ENCODE measurements around the gene ADAMTS14. TPM values are rescaled to one million over a fixed set of nuclear protein-coding genes. Genes with fewer than 3 reads are reported as not detected.

The ADAMTS14 gene
- polyA plus RNA-seq, 3 donors = 0.05 TPM; not detected in 2

DNA sequence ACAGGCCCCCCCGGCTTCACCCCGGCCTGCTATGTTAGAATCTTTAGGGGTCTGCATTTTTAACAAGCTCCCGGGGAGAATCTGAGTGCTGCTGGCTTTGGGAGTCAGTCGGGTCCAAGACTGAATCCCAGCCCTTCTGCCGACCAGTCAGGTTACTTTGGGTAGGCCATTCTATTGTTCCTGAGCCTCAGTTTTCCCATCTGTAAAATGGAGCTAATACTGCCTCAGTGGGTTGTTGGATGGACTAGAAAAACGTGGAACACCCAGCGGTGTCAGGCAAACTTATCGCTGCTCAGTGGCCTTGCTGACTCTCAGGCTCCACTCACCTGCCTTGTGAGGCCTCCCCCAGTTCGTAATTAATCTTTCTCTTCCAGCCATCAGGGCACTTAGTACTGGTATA is 101.2 kb downstream of the ADAMTS14 start:
- no peaks in the 10 kb centered on the region for H3K79me2 ChIP-seq (ENCODE audit: insufficient read depth, low read length)
- intact Hi-C loops (cut with micrococcal nuclease) = no loop called here

DNA sequence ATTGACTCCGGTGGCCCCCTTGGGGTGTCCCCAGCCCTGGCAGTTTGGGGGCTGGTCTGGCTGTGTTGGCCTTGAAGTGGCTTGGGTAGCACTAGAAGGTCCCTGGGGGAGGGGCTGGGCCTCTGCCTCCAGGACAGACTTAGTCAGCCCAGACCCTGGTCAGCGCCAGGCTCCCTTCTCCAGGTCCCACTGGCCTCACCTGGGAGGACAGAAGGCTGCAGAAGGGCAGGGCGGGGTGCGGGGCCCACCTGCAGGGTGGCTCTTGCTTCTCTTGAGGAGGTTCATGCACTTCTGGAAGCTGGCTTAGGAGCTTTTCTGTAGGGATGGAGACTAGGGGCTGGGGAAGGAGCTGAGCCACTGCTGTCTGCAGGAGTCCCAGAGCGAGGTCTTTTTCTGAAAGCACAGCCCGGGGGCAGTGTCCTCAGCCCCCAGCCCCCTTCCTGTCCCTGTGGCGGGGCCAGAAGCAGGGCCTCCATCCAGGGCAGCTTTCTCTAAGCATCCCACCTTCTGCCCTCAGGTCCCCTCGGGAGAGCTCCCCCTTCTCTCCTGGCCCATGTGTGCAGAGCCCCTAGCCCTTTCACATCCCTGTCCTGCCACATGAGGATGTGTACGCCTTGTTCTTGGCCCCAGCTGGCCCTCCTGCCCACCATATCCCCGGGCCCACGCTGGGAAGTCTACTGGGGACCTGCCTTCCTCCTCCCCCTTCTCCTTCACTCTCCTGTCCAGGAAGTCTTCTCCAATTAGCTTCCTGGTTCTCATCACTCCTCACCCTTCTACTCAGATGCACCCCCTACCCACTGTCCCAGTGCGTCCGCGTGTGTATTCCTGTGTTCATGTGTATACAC is 101.9 kb downstream of the ADAMTS14 start:
- intact Hi-C loops (cut with micrococcal nuclease) = no loop called here
- H3K4me3 Mint-ChIP-seq = no peak overlapping the region
- peaks cover 0 to under 1% of the 10 kb centered on the region in 2 donors for H3K4me1 ChIP-seq (ENCODE audit: control insufficient read depth in 1 of 2, insufficient read depth in 2 of 2, low read length in 2 of 2)
- no peak overlapping the region for H3K4me3 ChIP-seq (replicated peaks in 1 of 3; ENCODE audit: low read depth in 2 of 3, low read length in 3 of 3)
- H3K36me3 ChIP-seq (replicated peaks in 1 of 2; ENCODE audit: control insufficient read depth in 1 of 2, insufficient read depth in 2 of 2, low read length in 2 of 2) = no peaks in the 10 kb centered on the region
- H3K27ac ChIP-seq (ENCODE audit: low read depth in 1 of 2, low read length in 2 of 2) = no peak overlapping the region
- TF ChIP-seq CTCF (IDR thresholded peaks at IDR 0.05) = no peak
- H3K79me2 ChIP-seq (ENCODE audit: insufficient read depth, low read length) = no peaks in the 10 kb centered on the region
- no peaks in the 10 kb centered on the region for H3K9me3 ChIP-seq (replicated peaks in 1 of 2; ENCODE audit: control insufficient read depth in 1 of 2, insufficient read depth in 1 of 2, low read length in 2 of 2)
- 88% methylated on average over 10 of the region's 14 CpGs for WGBS (ENCODE audit: insufficient coverage)
- no peaks in the 10 kb centered on the region for H4K20me1 ChIP-seq (ENCODE audit: insufficient read depth, low read length)
- no peak overlapping the region for H2AFZ ChIP-seq (ENCODE audit: insufficient read depth, low read depth, low read length, poor library complexity, severe bottlenecking)
- no peaks in the 10 kb centered on the region for H3K27me3 ChIP-seq (ENCODE audit: control insufficient read depth in 2 of 2, insufficient read depth in 2 of 2, low read length in 2 of 2)
- no peaks in the 10 kb centered on the region for H3K9me3 Mint-ChIP-seq
- no peak overlapping the region for H3K27ac Mint-ChIP-seq
- H3K27me3 Mint-ChIP-seq (ENCODE audit: low read depth in 3 of 3) = peaks cover 1 to 3% (median 2%) of the 10 kb centered on the region in 3 donors
- no peak overlapping the region for H3K4me2 ChIP-seq (replicated peaks; ENCODE audit: extremely low read depth, low read length, poor library complexity, severe bottlenecking)
- H3K36me3 Mint-ChIP-seq = no peaks in the 10 kb centered on the region
- no peak for DNase-seq
- no peaks in the 10 kb centered on the region for H3K4me1 Mint-ChIP-seq
- no peak overlapping the region for H3K9ac ChIP-seq (ENCODE audit: insufficient read depth, low read length, poor library complexity, severe bottlenecking)

More for the DNA sequence above, 101.2 kb downstream of the ADAMTS14 start:
- Histone ChIP-seq H3K9ac (ENCODE audit: insufficient read depth, low read length, poor library complexity, severe bottlenecking) (no peak overlapping the region), H2AFZ (ENCODE audit: insufficient read depth, low read depth, low read length, poor library complexity, severe bottlenecking) (no peak overlapping the region), H3K36me3 (replicated peaks in 1 of 2; ENCODE audit: control insufficient read depth in 1 of 2, insufficient read depth in 2 of 2, low read length in 2 of 2) (no peaks in the 10 kb centered on the region), H3K9me3 (replicated peaks in 1 of 2; ENCODE audit: control insufficient read depth in 1 of 2, insufficient read depth in 1 of 2, low read length in 2 of 2) (no peaks in the 10 kb centered on the region), H4K20me1 (ENCODE audit: insufficient read depth, low read length) (no peaks in the 10 kb centered on the region), H3K4me3 (replicated peaks in 1 of 3; ENCODE audit: low read depth in 2 of 3, low read length in 3 of 3) (no peak overlapping the region), H3K27me3 (ENCODE audit: control insufficient read depth in 2 of 2, insufficient read depth in 2 of 2, low read length in 2 of 2) (no peaks in the 10 kb centered on the region), H3K4me2 (replicated peaks; ENCODE audit: extremely low read depth, low read length, poor library complexity, severe bottlenecking) (no peak overlapping the region), H3K27ac (ENCODE audit: low read depth in 1 of 2, low read length in 2 of 2) (no peak overlapping the region), H3K4me1 (ENCODE audit: control insufficient read depth in 1 of 2, insufficient read depth in 2 of 2, low read length in 2 of 2) (no peaks in the 10 kb centered on the region)
- Mint-ChIP-seq H3K4me3 (no peak overlapping the region), H3K27me3 (ENCODE audit: low read depth in 3 of 3) (peaks cover 1 to 3% (median 2%) of the 10 kb centered on the region in 3 donors), H3K4me1 (no peaks in the 10 kb centered on the region), H3K36me3 (no peaks in the 10 kb centered on the region), H3K27ac (no peak overlapping the region), H3K9me3 (no peaks in the 10 kb centered on the region)
- no peak for DNase-seq
- TF ChIP-seq CTCF (IDR thresholded peaks at IDR 0.05) = no peak
- WGBS (ENCODE audit: insufficient coverage) = 86% methylated on average over 8 of the region's 9 CpGs
